HuH-7 (cell line): ENCODE measurements around the gene EHBP1.
A peak's percentile ranks its signal among the peaks of the same experiment; 100 is the strongest.
"Not testable (repeated sequence)": the region's sequence is repeated elsewhere in the genome, so short reads cannot be mapped to it uniquely, and the experiment has no call there.

ENCODE experiments used
- DNase-seq: peaks from one replicate; pipeline ENCODE4 v3.0.0; 2011; ENCODE audit warnings: low spot score

The EHBP1 gene

GRCh38 chr2:62705859-62706720 is 577 bp downstream of the EHBP1 start:
- DNase-seq = peak; percentile 65

DNA sequence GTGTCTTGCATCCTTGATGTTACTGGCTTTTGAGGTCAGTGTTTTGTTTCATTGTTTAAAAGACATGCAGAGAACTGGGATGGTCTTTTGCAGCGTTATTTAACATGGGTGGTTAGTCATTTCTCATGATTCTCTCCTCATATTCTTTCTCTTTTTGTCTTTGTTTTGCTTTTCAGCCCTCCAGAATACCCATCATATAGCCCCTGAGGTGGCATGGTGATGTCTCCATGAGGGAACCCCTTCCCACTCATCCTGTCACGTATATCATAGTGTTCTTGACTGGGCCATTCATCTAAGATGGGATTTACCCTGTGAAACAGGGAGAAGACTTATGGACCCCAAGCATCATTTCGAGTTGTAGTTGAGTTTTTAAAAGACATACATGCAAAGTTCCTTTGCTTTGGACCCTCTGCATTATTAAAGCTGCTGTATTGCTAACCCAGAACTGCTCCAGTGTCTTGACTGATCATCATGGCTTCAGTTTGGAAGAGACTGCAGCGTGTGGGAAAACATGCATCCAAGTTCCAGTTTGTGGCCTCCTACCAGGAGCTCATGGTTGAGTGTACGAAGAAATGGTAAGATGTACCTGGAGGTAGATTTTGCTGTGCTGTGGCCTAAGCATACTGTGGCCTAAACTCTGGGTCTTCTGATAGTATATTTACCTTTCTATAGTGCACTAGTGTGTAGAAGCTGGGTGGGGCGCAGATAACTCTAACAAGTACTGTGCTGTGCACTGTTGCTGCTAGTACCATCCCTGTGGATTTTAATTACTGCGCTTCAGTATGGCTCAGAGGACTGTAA is 1.4 kb downstream of the EHBP1 start:
- DNase-seq = no peak

DNA sequence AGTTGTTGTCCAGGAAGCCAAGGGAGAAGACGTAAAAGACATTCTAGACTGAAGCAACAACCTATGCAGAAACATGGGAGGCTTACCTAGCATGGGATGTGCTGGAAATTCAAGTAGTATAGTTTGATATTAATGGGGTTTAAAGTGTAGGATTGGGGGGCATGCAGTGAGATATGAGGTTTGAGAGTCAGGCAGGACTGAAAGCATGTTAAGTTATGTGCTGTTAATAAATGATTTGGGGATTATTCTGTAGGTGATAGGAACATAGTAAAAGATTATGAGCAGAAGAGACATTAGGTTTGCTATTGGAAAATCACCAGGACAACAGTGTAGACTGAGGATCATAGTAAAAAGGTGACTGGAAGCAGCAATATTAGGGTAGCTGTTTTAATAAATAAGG is 3.2 kb downstream of the EHBP1 start:
- no peak for DNase-seq

- peak; percentile 26 for DNase-seq
Measured at GRCh38 chr2:62711832-62712494, 6.5 kb downstream of the EHBP1 start.

- DNase-seq = not testable (repeated sequence)
Measured at GRCh38 chr2:62713196-62713595, 7.7 kb downstream of the EHBP1 start.

GRCh38 chr2:62713837-62714236 is 8.3 kb downstream of the EHBP1 start:
- DNase-seq = no peak

DNA sequence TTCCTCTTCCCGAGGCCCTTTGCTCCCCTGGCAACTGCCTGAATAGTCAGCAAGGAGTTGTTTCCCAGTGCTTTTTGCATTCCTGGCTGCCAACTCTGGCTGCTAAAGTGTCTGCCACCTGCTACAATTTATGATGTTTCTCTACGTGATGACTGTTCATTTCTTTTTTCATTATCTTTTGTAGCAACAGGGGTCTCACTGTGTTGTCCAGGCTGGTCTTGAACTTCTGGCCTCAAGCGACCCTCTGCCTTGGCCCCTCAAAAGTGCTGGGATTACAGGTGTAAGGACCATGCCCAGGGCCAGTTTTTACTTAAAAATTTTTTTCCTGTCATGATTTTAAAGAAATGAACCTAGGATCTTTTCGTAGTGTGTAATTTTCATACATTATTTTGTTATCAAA is 11.3 kb downstream of the EHBP1 start:
- DNase-seq = no peak

DNA sequence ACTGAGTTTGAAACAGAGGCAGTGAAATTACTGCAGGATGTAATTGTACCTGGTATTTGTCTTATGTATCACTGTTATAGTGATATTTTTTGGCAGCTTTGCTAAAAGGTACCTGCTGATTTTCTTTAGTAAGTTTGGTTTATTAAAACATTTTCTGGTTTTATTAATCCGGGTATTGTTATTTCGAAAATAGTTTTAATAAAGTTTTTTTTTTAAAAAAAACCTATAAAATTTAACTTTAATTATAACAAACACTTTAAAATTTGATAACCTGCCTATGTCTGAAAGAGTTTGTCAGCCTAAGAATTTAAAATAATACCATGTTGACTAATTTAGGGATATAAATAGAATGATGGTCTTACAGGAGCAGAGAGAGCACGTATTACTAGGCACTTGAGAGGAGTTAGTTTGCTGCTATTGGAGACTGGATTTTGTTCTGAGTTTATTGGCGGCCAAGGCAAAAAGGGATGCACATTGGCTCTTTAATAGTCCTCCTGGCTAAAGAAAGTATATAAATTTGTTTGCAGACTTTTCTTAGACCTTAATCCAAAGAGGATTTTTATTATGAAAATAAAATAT is 12.1 kb downstream of the EHBP1 start:
- DNase-seq = no peak

- no peak for DNase-seq
Measured at GRCh38 chr2:62718225-62718822, 12.8 kb downstream of the EHBP1 start.

- DNase-seq = no peak
Measured at GRCh38 chr2:62719757-62720156, 14.2 kb downstream of the EHBP1 start.

GRCh38 chr2:62722679-62723078 is 17.2 kb downstream of the EHBP1 start:
- no peak for DNase-seq

- DNase-seq = no peak
Measured at GRCh38 chr2:62723253-62723652, 17.7 kb downstream of the EHBP1 start.

DNA sequence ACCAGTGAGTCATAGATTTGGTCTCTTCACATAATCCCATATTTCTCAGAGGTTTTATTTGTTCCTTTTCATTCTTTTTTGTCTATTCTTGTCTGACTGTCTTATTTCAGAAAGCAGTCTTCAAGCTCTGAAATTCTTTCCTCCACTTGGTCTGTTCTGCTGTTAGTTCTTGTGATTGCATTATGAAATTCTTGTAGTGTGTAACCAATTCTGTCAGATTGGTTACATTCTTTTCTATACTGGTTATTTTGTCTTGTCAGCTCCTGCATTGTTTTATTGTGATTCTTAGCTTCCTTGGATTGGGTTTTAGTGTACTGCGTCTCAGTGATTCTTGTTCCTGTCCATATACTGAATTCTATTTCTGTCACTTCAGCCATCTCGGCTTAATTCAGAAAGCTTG is 18.6 kb downstream of the EHBP1 start:
- no peak for DNase-seq

DNA sequence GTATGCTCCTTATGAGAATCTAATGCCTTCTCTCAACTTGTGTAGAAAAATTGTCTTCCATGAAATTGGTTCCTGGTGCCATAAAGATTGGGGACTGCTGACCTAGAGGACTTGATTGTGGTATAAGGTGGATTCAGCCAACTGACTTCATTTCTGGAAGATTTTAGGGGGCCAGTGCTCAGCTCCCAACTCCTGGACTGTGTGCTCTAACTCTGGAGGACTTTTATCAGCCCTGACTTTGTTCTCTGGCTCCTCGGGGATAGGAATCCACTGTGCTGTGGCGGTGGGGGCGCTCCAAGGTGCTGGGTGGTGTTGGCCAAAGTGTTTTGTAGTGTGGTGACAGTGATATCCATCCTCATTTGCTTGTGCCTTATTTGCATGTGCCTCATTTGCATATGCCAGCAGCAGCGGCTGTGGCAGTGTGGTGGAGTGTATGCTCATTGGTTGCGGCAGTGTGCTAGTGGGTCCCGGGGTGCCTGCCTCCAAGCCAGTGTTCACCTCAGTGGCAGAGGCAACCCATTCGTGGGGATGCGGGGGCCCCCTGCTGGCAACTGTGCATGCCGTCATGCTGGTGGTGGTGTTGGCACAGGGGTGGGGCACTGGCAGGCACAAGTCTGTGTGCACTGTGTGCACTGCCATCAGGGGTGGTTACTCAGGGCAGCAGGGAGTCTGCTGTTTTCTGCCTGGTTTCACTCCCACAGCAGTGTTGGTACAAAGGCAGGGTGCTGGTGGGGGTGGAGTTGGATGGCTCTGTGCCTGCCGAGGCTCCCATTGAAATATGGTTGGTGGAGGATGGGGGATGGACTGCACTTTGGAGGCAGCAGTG is 19.6 kb downstream of the EHBP1 start:
- DNase-seq = peak; percentile 36

GRCh38 chr2:62725712-62726055 is 20.2 kb downstream of the EHBP1 start:
- no peak for DNase-seq

DNA sequence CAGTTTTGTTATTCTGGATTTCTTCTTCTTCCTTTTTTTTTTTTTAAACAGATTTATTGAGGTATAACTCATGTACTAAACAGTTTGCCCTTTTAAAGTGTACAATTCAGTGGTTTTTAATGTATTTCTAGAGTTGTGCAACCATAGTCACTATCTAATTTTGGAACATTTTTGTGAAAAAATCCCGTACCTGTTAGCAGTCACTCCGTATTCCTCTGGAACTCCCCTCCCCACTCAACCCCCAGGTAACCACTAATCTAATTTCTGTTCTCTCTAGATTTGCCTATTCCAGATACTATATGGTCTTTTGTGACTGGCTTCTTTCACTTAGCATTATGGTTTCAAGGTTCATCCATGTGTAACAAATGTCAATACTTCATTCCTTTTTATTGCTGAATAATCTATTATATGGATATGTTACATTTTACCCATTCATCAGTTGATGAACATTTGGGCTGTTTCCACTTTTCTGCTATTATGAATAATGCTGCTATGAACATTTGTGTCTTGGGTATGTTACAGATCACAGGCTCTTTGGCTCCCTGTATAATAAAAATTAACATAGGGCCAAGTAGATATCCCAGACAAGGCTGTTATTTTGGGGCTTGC is 21.9 kb downstream of the EHBP1 start:
- DNase-seq = no peak

DNA sequence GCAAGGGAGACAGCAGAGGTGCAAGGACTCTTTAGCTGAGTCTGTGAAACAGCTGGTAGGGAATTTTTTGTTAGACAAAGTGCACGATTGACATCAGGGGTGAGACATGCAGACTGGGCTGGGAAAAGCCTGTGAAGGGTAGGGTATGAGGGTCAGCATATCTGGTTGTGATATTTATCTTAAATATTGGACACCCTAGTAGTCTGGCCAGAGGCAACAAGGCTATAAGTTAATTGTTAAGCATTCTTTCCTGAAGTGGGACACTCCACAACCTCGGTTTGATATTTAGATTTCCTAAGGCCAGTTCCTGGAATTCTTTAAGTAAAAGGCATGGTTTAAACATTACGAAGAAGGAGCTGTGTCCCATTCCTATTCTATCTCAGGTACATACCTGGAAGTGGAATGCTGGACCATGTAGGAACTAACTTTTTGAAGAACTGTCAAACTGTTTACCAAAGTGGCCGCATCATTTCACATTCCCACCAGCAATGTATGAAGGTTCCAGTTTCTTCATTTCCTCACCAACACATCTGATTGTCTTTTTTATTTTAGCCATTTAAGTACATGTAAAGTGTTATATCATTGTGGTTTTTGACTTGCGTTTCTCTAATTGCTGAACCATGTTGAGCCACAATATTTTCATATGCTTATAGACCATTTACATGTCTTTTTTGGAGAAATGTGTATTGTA is 22.5 kb downstream of the EHBP1 start:
- DNase-seq = no peak

GRCh38 chr2:62731275-62731674 is 25.8 kb downstream of the EHBP1 start:
- no peak for DNase-seq

DNA sequence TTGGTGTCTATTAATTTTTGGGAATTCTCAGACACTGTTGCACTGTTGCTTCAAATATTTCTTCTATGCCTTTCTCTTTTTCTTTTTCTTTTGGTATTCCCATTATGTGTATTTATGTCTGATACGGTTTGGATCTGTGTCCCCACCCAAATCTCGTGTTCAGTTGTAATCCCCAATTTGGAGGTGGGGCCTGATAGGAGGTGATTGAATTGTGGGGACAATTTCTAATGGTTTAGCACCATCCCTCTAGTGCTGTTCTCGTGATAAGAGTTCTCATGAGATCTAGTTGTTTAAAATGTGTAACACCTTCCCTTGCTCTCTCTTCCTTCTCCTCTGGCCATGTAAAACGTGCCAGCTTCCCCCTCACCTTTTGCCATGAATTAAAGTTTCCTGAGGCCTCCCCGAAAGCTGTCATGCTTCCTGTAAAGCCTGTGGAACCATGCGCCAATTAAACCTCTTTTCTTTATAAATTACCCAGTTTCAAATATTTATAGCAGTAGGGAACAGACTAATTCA is 26.8 kb downstream of the EHBP1 start:
- no peak for DNase-seq

GRCh38 chr2:62733546-62733945 is 28.0 kb downstream of the EHBP1 start:
- no peak for DNase-seq
